NCI-H82 treated with DMSO at 0.1 percent for 48 hours (cell line): Measurements from ENCODE around the gene MIB1.
"Not testable (repeated sequence)": the region's sequence is repeated elsewhere in the genome, so short reads cannot be mapped to it uniquely, and the experiment has no call there.

Experiments
- DNase-seq: peaks from one replicate; lab custom pipeline; 2025; ENCODE audit not compliant: unreplicated experiment; lab: John Stamatoyannopoulos, UW

The MIB1 gene

DNA sequence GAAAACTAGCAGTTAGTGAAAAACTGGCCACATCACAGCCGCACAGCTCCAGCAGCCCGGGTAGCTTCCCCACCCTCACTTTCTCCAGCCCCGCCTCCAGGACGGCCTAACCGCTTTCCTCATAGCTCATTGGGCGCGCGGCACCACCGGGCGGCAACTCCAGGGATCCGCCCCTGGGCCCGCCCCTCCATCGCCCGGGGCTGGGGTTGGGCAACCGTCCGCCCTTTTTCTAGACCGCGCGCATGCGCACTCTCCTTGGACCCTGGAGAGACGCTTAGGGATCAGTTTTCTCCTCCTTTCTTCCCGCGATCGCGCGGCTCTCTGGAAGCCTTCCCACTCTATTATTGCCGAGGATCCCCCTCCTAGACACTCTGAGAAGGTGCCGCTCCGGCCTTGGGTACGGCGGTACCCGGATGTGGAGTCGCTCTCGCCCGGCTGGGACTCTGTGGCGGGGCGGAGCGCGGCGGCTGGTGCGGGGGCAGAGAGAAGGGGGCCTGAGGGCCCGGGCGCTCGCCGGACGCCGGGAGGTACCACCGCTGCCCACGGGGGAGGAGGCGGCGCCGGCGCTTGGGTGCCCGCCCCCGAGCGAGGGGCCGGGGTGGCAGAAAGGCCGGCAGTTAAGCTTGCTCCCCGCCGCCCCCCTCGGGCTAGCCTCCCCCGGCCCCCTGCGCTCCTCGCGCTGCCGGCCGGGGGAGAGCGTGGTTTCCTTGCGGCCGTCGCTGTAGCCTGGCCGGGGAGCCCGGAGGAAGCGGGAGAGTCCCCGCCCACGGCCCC is at the start of gene MIB1:
Gene MIB1 (plus strand): TSS at position 255 of the 774 bp plus-strand sequence. CDS start 792 bp downstream, outside the sequence.
- peak; percentile 87 for DNase-seq

DNA sequence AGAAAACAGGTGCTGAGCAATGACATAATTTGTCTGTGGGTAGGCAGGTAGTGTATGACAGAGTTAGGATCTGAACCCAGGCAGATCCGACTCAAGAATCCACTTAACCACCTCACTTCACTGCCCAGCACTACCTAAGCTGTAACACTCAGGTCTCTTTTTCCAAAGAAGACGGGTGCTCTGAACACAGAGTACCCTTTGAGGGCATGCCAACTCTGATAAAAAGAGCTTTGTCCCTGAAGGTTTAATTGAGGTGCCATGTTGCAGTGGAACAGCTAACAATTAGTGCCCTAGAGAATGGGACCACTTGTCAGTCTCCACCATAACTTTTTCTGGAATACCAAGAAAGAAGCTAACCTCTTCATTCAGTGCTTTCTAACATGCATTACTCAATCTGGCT is 47.3 kb upstream of the MIB1 start:
- no peak for DNase-seq

DNA sequence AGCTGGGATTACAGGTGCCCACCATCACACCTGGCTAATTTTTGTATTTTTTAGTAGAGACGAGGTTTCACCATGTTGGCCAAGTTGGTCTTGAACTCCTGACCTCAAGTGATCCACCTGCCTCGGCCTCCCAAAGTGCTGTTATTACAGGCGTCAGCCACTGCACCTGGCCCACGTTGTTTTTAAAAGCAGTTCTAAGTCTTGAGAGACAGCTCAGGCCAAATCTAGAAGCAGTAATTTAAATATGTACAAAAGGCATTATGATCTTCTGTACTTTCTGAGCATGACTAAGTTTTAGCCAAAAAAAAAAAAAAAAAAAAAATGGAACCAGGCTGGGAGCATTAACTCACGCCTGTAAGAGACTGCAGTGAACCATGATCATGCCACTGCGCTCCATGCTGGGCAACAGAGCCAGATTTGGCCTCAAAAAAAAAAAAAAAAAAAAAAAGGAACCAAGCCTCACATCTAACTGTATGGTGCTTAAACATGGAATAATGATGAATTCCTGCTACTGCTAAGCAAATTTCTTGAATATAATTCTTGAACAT is 40.0 kb upstream of the MIB1 start:
- DNase-seq: no peak

DNA sequence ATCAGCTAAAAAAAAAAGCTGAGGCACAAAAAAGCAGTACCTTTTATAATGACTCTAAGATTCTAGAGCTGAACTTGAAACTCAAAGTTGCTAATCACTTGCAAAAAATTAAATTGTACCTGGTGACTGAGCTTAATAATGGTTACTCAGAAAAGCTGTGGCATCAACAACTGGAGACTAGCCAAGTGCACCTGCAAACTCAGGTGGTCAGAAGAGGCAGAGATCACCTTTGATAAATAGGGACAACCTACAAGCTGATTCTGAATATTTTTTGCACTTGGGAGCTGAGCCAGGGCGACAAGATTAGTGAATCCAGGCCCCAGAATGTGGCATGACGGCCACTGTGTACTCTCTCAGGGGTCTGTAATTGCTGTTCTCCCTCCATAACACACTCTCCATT is 39.0 kb upstream of the MIB1 start:
- no peak for DNase-seq

DNA sequence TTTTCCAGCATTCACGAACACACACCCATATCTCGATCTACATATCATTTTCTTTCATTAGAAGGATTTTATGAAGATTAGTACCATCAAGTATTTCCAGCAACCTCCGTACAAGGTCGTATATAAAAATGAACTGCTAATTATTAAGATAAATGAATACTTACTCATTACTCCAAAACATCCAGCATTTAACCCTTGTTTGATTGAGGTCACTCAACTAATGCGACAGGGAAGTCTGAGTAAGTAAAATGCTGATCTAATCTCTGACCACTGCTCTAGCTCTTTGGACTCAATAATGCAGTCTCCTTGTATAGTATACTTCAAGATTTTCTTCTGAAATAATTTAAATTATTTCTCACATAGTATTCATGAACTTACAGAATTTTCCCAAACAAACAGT is 38.0 kb upstream of the MIB1 start:
- DNase-seq: no peak

DNA sequence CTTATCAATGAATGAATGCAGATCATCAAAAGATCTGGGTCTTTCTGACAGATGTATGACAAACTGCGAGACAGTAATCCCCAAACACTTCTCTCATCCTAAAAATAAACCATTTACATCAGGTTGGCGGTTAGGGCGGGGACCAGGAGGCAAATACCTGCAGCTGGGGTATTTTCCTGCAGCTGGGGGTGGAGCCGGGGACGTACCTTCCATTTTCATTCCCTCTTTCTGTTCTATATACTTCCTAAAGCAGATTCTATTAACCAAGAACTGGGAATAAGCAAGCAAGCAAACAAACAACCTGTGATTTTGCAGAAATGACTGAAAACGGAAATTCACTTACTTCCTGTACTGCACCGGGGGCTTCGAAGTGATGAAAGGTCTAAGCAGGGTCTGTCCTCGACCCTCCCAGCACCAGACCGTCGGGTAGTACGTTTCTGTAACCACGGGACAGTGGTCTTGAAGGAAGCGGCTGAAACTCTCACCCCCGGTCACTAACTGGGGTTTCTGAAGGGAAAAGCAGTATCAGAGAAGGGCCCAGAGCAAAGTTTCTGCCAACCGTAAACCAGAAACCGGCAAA is 37.3 kb upstream of the MIB1 start:
- no peak for DNase-seq

DNA sequence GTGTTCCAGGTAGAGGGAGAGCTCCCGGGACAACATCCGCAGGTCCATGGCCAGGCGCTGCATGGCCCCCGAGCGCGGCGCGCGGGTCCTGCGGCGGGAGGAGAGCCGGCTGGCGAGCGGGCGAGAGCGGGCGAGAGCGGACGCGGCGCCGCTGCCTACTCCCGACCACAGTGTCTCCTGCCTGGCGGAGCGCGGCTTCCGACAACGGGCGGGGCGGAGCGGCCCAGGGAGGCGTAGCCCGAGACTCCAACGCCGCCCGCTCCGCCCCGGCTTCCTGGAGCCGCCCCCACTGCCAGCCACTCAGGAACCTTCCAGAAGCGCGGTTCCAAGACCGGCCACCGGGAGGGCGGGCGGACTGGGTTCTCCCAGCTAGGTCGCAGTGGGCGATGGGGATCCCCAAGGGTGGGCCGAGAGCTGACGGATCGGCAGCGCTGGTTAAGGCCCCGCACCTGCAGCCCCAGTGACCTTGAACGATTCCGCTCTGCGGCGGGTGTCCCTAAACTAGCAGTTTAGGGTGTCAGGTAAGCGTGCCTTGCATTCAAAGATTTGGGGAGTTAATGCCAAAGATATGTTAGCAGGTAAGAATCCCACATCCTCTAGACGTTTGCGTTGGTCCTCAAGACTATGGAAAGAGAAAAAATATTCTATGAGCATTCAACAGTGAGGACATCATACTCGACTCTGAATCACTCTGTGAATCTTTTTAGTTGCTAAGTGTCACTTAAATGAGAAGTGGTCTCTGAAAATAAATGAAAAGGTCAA is 35.8 kb upstream of the MIB1 start, which contains the start of gene ABHD3:
Gene ABHD3 (minus strand): TSS at position 172 of the 762 bp plus-strand sequence. CDS start 109 bp downstream, at position 63.
- DNase-seq: peak; percentile 59

DNA sequence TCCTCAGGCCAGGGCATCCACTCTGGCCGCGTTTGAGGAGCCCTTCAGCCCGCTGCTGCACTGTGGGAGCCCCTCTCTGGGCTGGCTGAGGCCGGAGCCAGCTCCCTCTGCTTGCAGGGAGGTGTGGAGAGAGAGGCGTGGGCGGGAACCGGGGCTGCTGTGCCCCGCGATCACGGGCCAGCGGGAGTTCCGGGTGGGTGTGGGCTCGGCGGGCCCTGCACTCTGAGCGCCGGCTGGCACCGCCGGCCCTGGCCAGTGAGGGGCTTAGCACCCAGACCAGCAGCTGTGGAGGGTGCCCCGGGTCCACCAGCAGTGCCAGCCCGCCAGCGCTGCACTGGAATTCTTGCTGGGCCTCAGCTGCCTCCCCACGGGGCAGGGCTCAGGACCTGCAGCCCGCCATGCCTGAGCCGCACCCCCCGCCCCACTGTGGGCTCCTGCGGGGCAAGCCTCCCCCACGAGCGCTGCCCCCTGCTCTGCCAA is 34.2 kb upstream of the MIB1 start:
- DNase-seq: no peak

DNA sequence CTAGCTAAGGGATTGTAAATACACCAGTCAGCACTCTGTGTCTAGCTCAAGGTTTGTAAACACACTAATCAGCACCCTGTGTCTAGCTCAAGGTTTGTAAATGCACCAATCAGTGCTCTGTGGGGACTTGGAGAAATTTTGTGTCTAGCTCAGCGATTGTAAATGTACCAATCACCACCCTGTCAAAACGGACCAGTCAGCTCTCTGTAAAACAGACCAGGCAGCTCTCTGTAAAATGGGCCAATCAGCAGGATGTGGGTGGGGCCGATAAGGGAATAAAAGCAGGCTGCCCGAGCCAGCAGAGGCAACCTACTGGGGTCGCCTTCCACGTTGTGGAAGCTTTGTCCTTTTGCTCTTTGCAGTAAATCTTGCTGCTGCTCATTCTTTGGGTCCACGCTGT is 33.5 kb upstream of the MIB1 start:
- DNase-seq: not testable (repeated sequence)

DNA sequence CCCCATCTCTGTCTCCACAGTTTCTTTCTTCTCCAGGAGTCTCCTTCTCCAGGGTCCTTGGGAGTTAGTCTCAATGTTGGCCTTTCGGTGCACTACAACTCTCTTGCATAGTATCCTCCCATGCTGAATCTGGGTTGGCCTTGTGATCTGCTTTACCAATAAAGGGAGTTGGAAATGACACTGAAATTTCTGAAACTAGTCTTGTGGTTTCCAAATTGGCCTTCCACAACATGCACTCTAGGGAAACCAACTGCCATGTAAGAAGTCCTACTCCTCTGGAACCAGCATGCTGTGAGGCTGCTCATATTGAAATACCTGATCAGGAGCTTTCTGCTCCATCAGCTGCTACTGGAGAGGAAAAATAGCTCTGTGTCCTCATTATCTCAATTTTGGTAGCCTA is 26.1 kb upstream of the MIB1 start:
- DNase-seq: no peak

DNA sequence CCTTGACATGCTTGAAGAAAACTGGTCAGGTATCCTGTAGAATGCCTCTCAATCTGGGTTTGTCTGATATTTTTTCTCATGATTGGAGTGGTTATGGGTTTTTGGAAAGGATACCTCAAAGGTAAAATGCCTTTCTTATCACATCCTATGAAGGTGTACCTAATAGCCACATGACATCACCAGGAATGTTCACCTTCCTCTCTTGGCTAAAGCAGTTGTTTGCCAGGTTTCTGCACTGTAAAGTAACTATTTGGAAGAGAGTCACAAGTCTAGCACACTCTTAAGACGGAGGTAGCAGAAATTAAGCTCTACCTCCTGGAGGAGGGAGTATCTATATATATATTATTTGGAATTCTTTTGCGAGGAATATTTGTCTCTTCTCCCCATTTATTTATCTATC is 17.9 kb upstream of the MIB1 start:
- DNase-seq: no peak

DNA sequence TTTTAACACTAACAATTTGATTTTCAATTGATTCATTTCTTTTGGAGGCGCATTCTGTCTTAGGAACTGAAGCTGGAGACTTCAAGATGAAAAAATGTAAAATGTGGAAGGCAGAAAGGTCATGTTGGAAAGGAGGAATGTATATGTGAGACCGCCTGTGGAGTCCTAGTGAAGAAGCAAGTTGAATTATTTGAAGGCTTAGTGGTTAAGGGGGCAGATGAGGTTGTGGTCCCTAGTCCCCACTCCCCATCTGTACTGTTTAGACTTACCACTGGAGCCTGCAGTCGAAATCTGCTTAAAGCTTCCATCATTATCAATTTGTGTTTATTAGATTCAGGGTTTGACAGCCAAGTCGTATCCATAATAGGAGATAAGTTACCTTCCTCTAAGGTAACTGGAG is 15.4 kb upstream of the MIB1 start:
- peak; percentile 88 for DNase-seq

DNA sequence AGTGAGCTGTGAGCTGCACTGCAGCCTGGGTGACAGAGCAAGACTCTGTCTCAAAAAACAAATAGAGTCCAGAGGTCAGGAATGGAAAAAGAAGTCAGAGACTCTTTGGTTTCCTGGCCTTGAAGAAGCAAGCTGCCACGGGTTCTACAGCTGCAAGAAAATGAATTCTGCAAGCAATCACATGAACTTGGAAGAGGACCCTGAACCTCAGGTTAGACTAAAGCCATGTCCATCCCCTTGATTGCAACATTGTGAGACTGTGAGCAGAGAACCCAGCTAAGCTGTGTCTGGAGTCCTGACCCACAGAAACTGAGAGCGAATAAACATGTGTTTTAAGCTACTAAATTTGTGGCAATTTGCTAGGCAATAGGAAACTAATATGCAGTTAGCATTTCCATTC is 12.9 kb upstream of the MIB1 start:
- DNase-seq: no peak

DNA sequence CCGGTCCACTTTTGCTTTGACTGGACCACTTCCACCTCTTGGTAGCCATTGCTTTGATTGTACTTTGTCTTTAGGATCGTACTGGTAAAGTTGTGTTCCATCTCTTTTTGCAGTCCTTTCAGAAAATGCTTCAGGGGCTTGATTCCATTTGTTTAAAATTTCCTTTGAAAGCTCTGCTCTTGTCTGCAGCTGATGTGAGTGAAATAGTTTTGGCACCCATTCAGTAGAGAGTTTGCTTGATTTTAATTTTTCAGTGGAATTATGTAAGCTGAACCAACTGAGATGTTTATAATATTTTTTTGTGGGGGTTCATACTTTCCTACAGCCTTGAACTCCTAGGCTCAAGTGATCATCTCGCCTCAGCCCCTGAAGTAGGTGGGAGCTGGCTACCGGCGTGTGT is 7.6 kb upstream of the MIB1 start:
- DNase-seq: no peak

DNA sequence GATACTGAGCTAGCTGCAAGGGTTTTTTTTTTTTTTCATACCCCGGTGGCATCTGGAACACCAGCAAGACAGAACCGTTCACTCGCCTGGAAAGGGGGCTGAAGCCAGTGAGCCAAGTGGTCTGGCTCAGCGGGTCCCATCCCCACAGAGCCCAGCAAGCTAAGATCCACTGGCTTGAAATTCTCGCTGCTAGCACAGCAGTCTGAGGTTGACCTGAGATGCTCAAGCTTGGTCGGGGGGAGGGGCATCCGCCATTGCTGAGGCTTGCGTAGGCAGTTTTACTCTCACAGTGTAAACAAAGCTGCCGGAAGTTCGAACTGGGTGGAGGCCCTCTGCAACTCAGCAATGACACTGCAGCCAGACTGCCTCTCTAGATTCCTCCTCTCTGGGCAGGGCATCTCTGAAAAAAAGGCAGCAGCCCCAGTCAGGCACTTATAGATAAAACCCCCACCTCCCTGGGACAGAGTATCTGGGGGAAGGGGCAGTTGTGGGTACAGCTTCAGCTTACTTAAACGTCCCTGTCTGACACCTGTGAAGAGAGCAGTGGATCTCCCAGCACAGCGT is 5.1 kb upstream of the MIB1 start:
- DNase-seq: no peak

DNA sequence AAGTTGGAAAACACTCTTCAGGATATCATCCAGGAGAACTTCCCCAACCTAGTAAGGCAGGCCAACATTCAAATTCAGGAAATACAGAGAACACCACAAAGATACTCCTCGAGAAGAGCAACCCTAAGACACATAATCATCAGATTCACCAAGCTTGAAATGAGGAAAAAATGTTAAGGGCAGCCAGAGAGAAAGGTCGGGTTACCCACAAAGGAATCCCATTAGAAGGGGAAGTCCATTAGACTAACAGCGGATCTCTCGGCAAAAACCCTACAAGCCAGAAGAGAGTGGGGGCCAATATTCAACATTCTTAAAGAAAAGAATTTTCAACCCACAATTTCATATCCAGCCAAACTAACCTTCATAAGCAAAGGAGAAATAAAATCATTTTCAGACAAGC is 3.7 kb upstream of the MIB1 start:
- DNase-seq: not testable (repeated sequence)

DNA sequence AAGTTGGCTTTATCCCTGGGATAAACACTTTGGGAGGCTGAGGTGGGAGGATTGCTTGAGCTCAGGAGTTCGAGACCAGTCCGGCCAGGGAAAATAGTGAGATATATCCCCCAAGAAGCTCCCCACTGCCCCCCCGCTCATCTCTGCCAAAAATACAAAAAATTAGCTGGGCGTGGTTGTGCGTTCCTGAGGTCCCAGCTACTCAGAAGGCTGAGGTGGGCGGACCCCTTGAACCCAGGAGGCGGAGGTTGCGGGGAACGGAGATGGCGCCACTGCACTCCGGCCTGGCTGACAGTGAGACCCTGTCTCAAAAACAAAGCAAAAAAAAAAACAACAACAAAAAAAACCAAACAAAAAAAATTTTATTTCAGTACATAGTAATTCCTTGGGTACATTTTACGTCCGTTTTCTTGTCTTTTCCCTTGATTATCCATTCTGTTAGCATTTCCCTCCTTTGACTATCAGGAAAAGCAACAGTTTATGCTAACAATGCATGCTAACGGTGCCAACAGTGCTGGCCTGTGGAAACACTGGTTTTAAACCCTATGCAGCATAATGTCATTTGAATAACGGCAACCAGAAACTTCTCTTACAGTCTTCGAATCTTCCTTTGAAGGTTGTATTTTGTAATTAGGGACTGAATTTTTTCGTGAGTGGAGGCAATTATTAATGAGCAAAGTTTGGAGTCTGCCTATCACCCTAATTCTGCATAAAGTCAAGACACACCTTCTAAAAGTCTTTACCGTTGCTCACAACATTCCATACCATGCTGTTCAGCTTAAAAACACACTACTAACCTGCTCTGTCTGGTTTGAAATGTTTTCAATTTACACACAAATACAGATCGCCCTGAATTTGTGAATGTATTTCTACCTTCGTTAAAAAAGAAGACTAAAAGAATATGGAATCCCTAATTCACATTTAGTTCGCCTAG is 721 bp upstream of the MIB1 start:
- no peak for DNase-seq

DNA sequence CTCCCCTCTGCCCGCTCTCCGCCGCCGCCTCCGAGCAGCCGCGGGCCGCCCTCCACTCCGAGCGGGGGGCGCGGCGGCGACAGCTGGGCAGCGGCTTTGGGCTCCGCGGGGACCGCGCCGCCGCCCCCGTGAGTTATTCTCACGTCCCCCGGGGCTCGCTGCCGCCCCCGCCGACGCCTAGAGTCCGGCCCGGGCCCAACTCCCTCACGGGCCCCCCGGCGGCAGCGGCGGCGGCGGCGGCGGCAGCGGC is 645 bp downstream of the MIB1 start:
- no peak for DNase-seq

DNA sequence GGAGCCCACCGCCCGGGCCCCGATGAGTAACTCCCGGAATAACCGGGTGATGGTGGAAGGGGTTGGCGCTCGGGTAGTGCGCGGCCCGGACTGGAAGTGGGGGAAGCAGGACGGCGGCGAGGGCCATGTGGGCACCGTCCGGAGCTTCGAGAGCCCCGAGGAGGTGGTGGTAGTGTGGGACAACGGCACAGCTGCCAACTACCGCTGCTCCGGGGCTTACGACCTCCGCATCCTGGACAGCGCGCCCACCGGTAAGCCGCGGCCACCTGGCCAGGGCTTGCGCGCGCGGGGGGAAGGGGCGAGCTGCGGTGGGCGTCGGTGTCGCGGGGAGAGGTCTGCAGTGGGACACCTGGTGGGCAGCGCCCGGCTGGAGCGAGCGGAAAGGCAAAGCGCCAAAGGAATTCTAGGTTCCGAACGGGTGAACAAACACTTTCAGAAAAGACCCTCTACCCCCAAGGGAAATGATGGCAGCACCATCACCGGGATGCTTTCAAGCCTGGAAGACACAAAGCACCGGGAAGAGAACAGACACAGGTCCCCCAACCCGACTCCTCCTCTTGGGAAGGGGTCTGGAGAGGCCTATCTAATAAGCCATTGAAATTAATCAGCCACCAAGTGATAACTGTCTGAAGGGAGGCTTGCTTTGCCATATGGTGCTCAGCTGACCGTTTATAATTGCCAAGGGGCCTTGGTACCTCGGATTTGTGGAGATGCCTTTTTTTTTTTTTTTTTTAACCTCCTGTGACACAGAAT is 1.1 kb downstream of the MIB1 start:
- DNase-seq: peak; percentile 53

DNA sequence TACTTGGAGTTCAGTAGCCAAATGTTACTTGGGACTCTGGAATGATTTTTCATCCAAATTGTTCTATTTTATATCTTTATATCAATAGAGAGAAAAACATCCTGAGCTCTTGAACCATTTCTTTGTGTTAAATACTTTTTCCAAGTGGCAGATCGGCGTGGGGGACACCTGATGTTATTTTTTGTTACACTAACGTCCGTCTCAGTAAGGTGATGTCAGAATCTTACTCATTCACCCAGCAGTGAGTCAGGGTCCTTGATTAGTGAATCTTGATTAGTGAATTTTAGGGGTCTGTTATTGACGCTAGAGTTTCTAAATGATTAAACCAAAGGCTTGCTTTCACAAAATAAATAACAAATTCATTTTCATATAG is 1.7 kb downstream of the MIB1 start:
- DNase-seq: no peak
